ENCODE measurements around the gene APOM.
A peak's percentile ranks its signal among the peaks of the same experiment; 100 is the strongest.

The APOM gene

GRCh38 chr6:31665501-31666336 lies 10.0 kb downstream of the APOM start, which contains the start of gene CSNK2B (continued):
- TF ChIP-seq ZNF449 (tag by site-specific recombination; IDR thresholded peaks at IDR 0.05) (no peak), TSHZ1 (tag by site-specific recombination; IDR thresholded peaks at IDR 0.05; ENCODE audit: borderline replicate concordance) (0 out of 2 replicates have a peak, but pooled peaks have one; percentile 8), ZNF704 (tag by site-specific recombination; IDR thresholded peaks at IDR 0.05) (no peak), GFI1B (tag by site-specific recombination; IDR thresholded peaks at IDR 0.05) (no peak), ZNF610 (tag by site-specific recombination; IDR thresholded peaks at IDR 0.05; ENCODE audit: borderline replicate concordance) (peak; percentile 69; the same call in 1 of the 2 replicates), ZNF596 (tag by site-specific recombination; IDR thresholded peaks at IDR 0.05) (no peak), KLF16 (tag by site-specific recombination; IDR thresholded peaks at IDR 0.05) (peak; percentile 58), ZFP41 (tag by site-specific recombination; IDR thresholded peaks at IDR 0.05; ENCODE audit: borderline replicate concordance) (no peak), ZNF350 (tag by site-specific recombination; IDR thresholded peaks at IDR 0.05) (no peak), ZNF580 (tag by site-specific recombination; IDR thresholded peaks at IDR 0.05) (peak; percentile 32; the same call in 1 of the 2 replicates), GLIS1 (tag by site-specific recombination; IDR thresholded peaks at IDR 0.05) (peak; percentile 28; the same call in 1 of the 2 replicates), KLF9 (tag by site-specific recombination; IDR thresholded peaks at IDR 0.05; ENCODE audit: low read depth) (peak; percentile 68), GLI4 (tag by site-specific recombination; IDR thresholded peaks at IDR 0.05) (no peak), ZNF571 (tag by site-specific recombination; IDR thresholded peaks at IDR 0.05) (no peak), ZBTB48 (tag by site-specific recombination; IDR thresholded peaks at IDR 0.05) (no peak; the same call in 1 of the 2 replicates), PATZ1 (tag by site-specific recombination; IDR thresholded peaks at IDR 0.05) (peak; percentile 99), ZNF10 (tag by site-specific recombination; IDR thresholded peaks at IDR 0.05) (peak; percentile 95), SP2 (tag by site-specific recombination; IDR thresholded peaks at IDR 0.05) (peak; percentile 97), ZNF707 (tag by site-specific recombination; IDR thresholded peaks at IDR 0.05) (no peak), ZSCAN30 (tag by site-specific recombination; IDR thresholded peaks at IDR 0.05) (no peak; the same call in 1 of the 2 replicates), KLF1 (tag by site-specific recombination; IDR thresholded peaks at IDR 0.05) (peak; percentile 41; the same call in 1 of the 2 replicates), PRDM10 (tag by site-specific recombination; IDR thresholded peaks at IDR 0.05) (no peak), ZNF248 (tag by site-specific recombination; IDR thresholded peaks at IDR 0.05) (no peak), ZNF521 (tag by site-specific recombination; IDR thresholded peaks at IDR 0.05) (no peak), ZNF175 (tag by site-specific recombination; IDR thresholded peaks at IDR 0.05) (no peak), ZNF133 (tag by site-specific recombination; IDR thresholded peaks at IDR 0.05) (no peak)

Data from HEK293 (cell line).